Parathyroid adenoma (tissue), 2 donors: ENCODE measurements around the gene TANC1.

Source experiments
- H2AFZ ChIP-seq: fragments of 300-600 bp; sonication (generic); one replicate; pipeline ENCODE4 v1.7.0; 2017; ENCODE audit warnings: antibody characterized with exemption, mild to moderate bottlenecking
- H3K27ac ChIP-seq: fragments of 300-600 bp; sonication (generic); one replicate; pipeline ENCODE4 v1.7.0; 2017
- H3K27me3 ChIP-seq: fragments of 300-600 bp; sonication (generic); one replicate; pipeline ENCODE4 v1.7.0; 2017; ENCODE audit warnings: low read length; ENCODE audit not compliant: control insufficient read depth, insufficient read depth
- H3K36me3 ChIP-seq: fragments of 300-600 bp; sonication (generic); one replicate; pipeline ENCODE4 v1.7.0; 2017; ENCODE audit warnings: low read length; ENCODE audit not compliant: control insufficient read depth, insufficient read depth
- H3K4me1 ChIP-seq: fragments of 300-600 bp; sonication (generic); one replicate; pipeline ENCODE4 v1.7.0; 2017; ENCODE audit warnings: control low read depth
- H3K4me2 ChIP-seq: fragments of 300-600 bp; sonication (generic); one replicate; pipeline ENCODE4 v1.7.0; 2017; ENCODE audit warnings: low read length
- H3K4me3 ChIP-seq: fragments of 300-600 bp; sonication (generic); one replicate; pipeline ENCODE4 v1.7.0; 2017; ENCODE audit warnings: low read depth, low read length
- H3K79me2 ChIP-seq: fragments of 300-600 bp; sonication (generic); one replicate; pipeline ENCODE4 v1.7.0; 2017; ENCODE audit warnings: control low read depth
- H3K9ac ChIP-seq: fragments of 300-600 bp; sonication (generic); one replicate; pipeline ENCODE4 v1.7.0; 2017; ENCODE audit warnings: mild to moderate bottlenecking
- H3K9me3 ChIP-seq: fragments of 300-600 bp; sonication (generic); one replicate; pipeline ENCODE4 v1.7.0; 2017; ENCODE audit warnings: low read length; ENCODE audit not compliant: control insufficient read depth
- CTCF ChIP-seq: fragments of 300-600 bp; sonication (generic); IDR thresholded peaks from one replicate; pipeline ENCODE4 v1.7.0; 2017; ENCODE audit warnings: antibody characterized with exemption, mild to moderate bottlenecking
- donor health status: primary hyperparathyroidism.

The TANC1 gene

GRCh38 chr2:159195697-159196096, 227.3 kb downstream of the TANC1 start:
- H3K9me3 ChIP-seq: no peaks in the 10 kb centered on the region
- H3K36me3 ChIP-seq: no peaks in the 10 kb centered on the region
- no peak overlapping the region for H3K4me2 ChIP-seq
- no peak overlapping the region for H3K4me3 ChIP-seq
- H3K9ac ChIP-seq: no peak overlapping the region
- no peaks in the 10 kb centered on the region for H3K4me1 ChIP-seq
- no peak overlapping the region for H2AFZ ChIP-seq
- no peaks in the 10 kb centered on the region for H3K27me3 ChIP-seq
- H3K79me2 ChIP-seq: no peaks in the 10 kb centered on the region
- no peak for TF ChIP-seq CTCF
- no peak overlapping the region for H3K27ac ChIP-seq

GRCh38 chr2:159196393-159196925, 228.0 kb downstream of the TANC1 start:
- Histone ChIP-seq H3K9me3 (no peaks in the 10 kb centered on the region), H3K79me2 (no peaks in the 10 kb centered on the region), H3K4me1 (no peaks in the 10 kb centered on the region), H3K9ac (no peak overlapping the region), H3K27me3 (no peaks in the 10 kb centered on the region), H3K36me3 (no peaks in the 10 kb centered on the region), H3K4me3 (no peak overlapping the region), H3K4me2 (no peak overlapping the region), H2AFZ (no peak overlapping the region), H3K27ac (no peak overlapping the region)
- no peak for TF ChIP-seq CTCF

- Histone ChIP-seq H3K79me2 (no peaks in the 10 kb centered on the region), H3K9me3 (no peaks in the 10 kb centered on the region), H3K9ac (no peak overlapping the region), H3K36me3 (no peaks in the 10 kb centered on the region), H2AFZ (no peak overlapping the region), H3K4me2 (no peak overlapping the region), H3K4me1 (no peaks in the 10 kb centered on the region), H3K27ac (no peak overlapping the region), H3K4me3 (no peak overlapping the region), H3K27me3 (no peaks in the 10 kb centered on the region)
- no peak for TF ChIP-seq CTCF
These were observed 230.8 kb downstream of the TANC1 start for GRCh38 chr2:159199236-159199635.

- Histone ChIP-seq H3K9ac (no peak overlapping the region), H3K27ac (no peak overlapping the region), H3K27me3 (no peaks in the 10 kb centered on the region), H3K4me1 (no peaks in the 10 kb centered on the region), H3K9me3 (no peaks in the 10 kb centered on the region), H3K36me3 (no peaks in the 10 kb centered on the region), H2AFZ (no peak overlapping the region), H3K79me2 (no peaks in the 10 kb centered on the region), H3K4me3 (no peak overlapping the region), H3K4me2 (no peak overlapping the region)
- no peak for TF ChIP-seq CTCF
These were observed 231.5 kb downstream of the TANC1 start for GRCh38 chr2:159199761-159200465.

- no peak overlapping the region for H3K9ac ChIP-seq
- H3K4me1 ChIP-seq: no peaks in the 10 kb centered on the region
- no peaks in the 10 kb centered on the region for H3K79me2 ChIP-seq
- H3K9me3 ChIP-seq: no peaks in the 10 kb centered on the region
- H2AFZ ChIP-seq: no peak overlapping the region
- H3K4me3 ChIP-seq: no peak overlapping the region
- no peak for TF ChIP-seq CTCF
- no peak overlapping the region for H3K27ac ChIP-seq
- H3K4me2 ChIP-seq: no peak overlapping the region
- H3K27me3 ChIP-seq: no peaks in the 10 kb centered on the region
- H3K36me3 ChIP-seq: no peaks in the 10 kb centered on the region
These were observed 232.1 kb downstream of the TANC1 start for GRCh38 chr2:159200498-159200897.
